Liver (tissue), 9 donors: ENCODE measurements around the gene CHST12. TPM values are rescaled to one million over a fixed set of nuclear protein-coding genes. Genes with fewer than 3 reads are reported as not detected.
A peak's percentile ranks its signal among the peaks of the same experiment; 100 is the strongest.

Source experiments
- DNase-seq: peaks from one replicate; pipeline ENCODE4 v3.0.0-alpha.2; 2017; ENCODE audit warnings: low spot score
- H3K27ac ChIP-seq, 2 donors: one replicate each; pipeline ENCODE4 v1.7.0; 2013; ENCODE audit warnings: inconsistent platforms in 2 of 2, low read length in 2 of 2, control low read depth in 1 of 2, low read depth in 1 of 2, mild to moderate bottlenecking in 1 of 2
- H3K27me3 ChIP-seq, 4 donors: one replicate each; pipeline versions ENCODE4 v1.6.1 to v1.7.0; 2013; ENCODE audit warnings: low read length in 3 of 4, inconsistent platforms in 1 of 4, mild to moderate bottlenecking in 1 of 4, moderate library complexity in 1 of 4; ENCODE audit not compliant: control insufficient read depth in 4 of 4, insufficient read depth in 4 of 4
- H3K36me3 ChIP-seq, 4 donors: one replicate each; pipeline versions ENCODE4 v1.6.1 to v1.7.0; 2013; ENCODE audit warnings: low read length in 3 of 4, mild to moderate bottlenecking in 3 of 4, low read depth in 1 of 4, moderate library complexity in 1 of 4; ENCODE audit not compliant: control insufficient read depth in 4 of 4, insufficient read depth in 3 of 4
- H3K4me1 ChIP-seq, 4 donors: one replicate each; pipeline versions ENCODE4 v1.6.1 to v1.7.0; 2013; ENCODE audit warnings: low read length in 3 of 4, mild to moderate bottlenecking in 3 of 4, moderate library complexity in 1 of 4; ENCODE audit not compliant: control insufficient read depth in 4 of 4, insufficient read depth in 4 of 4
- H3K4me3 ChIP-seq, 3 donors: one replicate each; pipeline versions ENCODE4 v1.6.1 to v1.7.0; 2013; ENCODE audit warnings: low read length in 3 of 3, control low read depth in 1 of 3, low read depth in 1 of 3, mild to moderate bottlenecking in 1 of 3
- H3K9ac ChIP-seq, 2 donors: one replicate each; pipeline ENCODE4 v1.7.0; 2013; ENCODE audit warnings: low read length in 2 of 2, mild to moderate bottlenecking in 2 of 2, moderate library complexity in 2 of 2, control low read depth in 1 of 2, low read depth in 1 of 2
- H3K9me3 ChIP-seq, 4 donors: one replicate each; pipeline versions ENCODE4 v1.6.1 to v1.7.0; 2013; ENCODE audit warnings: low read length in 3 of 4; ENCODE audit not compliant: control insufficient read depth in 4 of 4
- EGR1 ChIP-seq, 2 donors: IDR thresholded peaks; 2 replicates each; pipeline ENCODE4 v1.6.1; 2016 to 2018; ENCODE audit warnings: antibody characterized with exemption in 2 of 2, low read depth in 2 of 2
- FOXA1 ChIP-seq: IDR thresholded peaks from 2 replicates; pipeline ENCODE4 v1.6.1; 2016; ENCODE audit warnings: antibody characterized with exemption
- FOXA2 ChIP-seq: IDR thresholded peaks from 2 replicates; pipeline ENCODE4 v1.6.1; 2016; ENCODE audit warnings: antibody characterized with exemption
- GABPA ChIP-seq, 2 donors: IDR thresholded peaks in 1 of 2; conservative IDR thresholded peaks in 1 of 2; 2 replicates each; pipeline ENCODE4 v1.6.1; 2016; ENCODE audit warnings: antibody characterized with exemption in 2 of 2, mild to moderate bottlenecking in 1 of 2, moderate library complexity in 1 of 2
- HNF4A ChIP-seq, 2 donors: conservative IDR thresholded peaks; 2 replicates each; pipeline ENCODE4 v1.6.1; 2016; ENCODE audit warnings: antibody characterized with exemption in 2 of 2, mild to moderate bottlenecking in 2 of 2
- HNF4G ChIP-seq: IDR thresholded peaks from 2 replicates; pipeline ENCODE4 v1.6.1; 2016; ENCODE audit warnings: antibody characterized with exemption
- JUND ChIP-seq, 2 donors: IDR thresholded peaks; 2 replicates each; pipeline ENCODE4 v1.6.1; 2016; ENCODE audit warnings: antibody characterized with exemption in 2 of 2
- MAX ChIP-seq: IDR thresholded peaks from 2 replicates; pipeline ENCODE4 v1.6.1; 2016; ENCODE audit warnings: antibody characterized with exemption
- NR2F2 ChIP-seq: IDR thresholded peaks from 2 replicates; pipeline ENCODE4 v1.6.1; 2016; ENCODE audit warnings: antibody characterized with exemption
- REST ChIP-seq: IDR thresholded peaks from 2 replicates; pipeline ENCODE4 v1.6.1; 2016; ENCODE audit warnings: antibody characterized with exemption, mild to moderate bottlenecking
- RXRA ChIP-seq, 2 donors: IDR thresholded peaks; 2 replicates each; pipeline ENCODE4 v1.6.1; 2017 to 2018; ENCODE audit warnings: antibody characterized with exemption in 2 of 2, mild to moderate bottlenecking in 1 of 2
- SP1 ChIP-seq: IDR thresholded peaks from 2 replicates; pipeline ENCODE4 v1.6.1; 2018; ENCODE audit warnings: antibody characterized with exemption, mild to moderate bottlenecking
- YY1 ChIP-seq: IDR thresholded peaks from 2 replicates; pipeline ENCODE4 v1.6.1; 2016; ENCODE audit warnings: antibody characterized with exemption, mild to moderate bottlenecking
- ZBTB33 ChIP-seq: IDR thresholded peaks from 2 replicates; pipeline ENCODE4 v1.6.1; 2016; ENCODE audit warnings: antibody characterized with exemption
- WGBS: extraction: QIAGEN DNeasy Blood & Tissue Kit; methylation state at CpG from one replicate; pipeline ENCODE4 v1.1.7; 2013; 5-methylcytosine and 5-hydroxymethylcytosine counted together
- polyA plus RNA-seq, 2 donors: library from polyadenylated mRNA; stranded (reverse) in 1 of 2; unstranded in 1 of 2; fragments of 200-250 nt in 1 of 2; fragments of >200 nt in 1 of 2; fragmentation: Nextera tagmentation in 1 of 2; extraction: Ambion mirVana in 1 of 2; gene quantifications; one replicate each; pipeline versions ENCODE4 v1.2.1 to v1.2.3, GENCODE V29; 2013 to 2015
- total RNA-seq, 2 donors: library from RNA; depleted of rRNA; stranded (reverse); fragments of >200 nt; gene quantifications; one replicate each; pipeline ENCODE4 v1.2.3, GENCODE V29; 2014
- TF ChIP-seq, protein P1 (sequence below): IDR thresholded peaks from 2 replicates; pipeline ENCODE4 v1.6.1; 2016; ENCODE audit warnings: antibody characterized with exemption
- donor health status: healthy.
- donor health status: healthy.
- donor health status: healthy.
- donor health status: healthy.
- donor health status: healthy.

Gene CHST12
- total and polyA plus RNA-seq, 4 donors = 3.2 to 11.9 (median 5.2) TPM

- DNase-seq = peak; percentile 92
- H3K4me3 ChIP-seq = peak overlapping the region; percentile 79 to 99 (median 80)
- TF ChIP-seq EGR1 (IDR thresholded peaks at IDR 0.05; ENCODE audit: low read depth in 2 of 2) (peak; percentile 68 to 76), HNF4G (no peak), HNF4A (conservative IDR thresholded peaks at IDR 0.05) (no peak), FOXA2 (no peak), SP1 (no peak), JUND (IDR thresholded peaks at IDR 0.05) (no peak), REST (peak; percentile 56), MAX (no peak), RXRA (IDR thresholded peaks at IDR 0.05) (no peak)
- TF ChIP-seq, protein P1, sequence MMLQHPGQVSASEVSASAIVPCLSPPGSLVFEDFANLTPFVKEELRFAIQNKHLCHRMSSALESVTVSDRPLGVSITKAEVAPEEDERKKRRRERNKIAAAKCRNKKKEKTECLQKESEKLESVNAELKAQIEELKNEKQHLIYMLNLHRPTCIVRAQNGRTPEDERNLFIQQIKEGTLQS = no peak
- no peaks in the 10 kb centered on the region for H3K27me3 ChIP-seq
- peak overlapping the region; percentile 39 to 96 for H3K9ac ChIP-seq
- under 1% methylated on average over 26 of the region's 26 CpGs for WGBS
- H3K27ac ChIP-seq = peak overlapping the region; percentile 99 to 100
- peaks cover 0 to 7% (median 1%) of the 10 kb centered on the region in 4 donors for H3K36me3 ChIP-seq
- no peaks in the 10 kb centered on the region for H3K9me3 ChIP-seq
- peaks cover 11 to 27% (median 21%) of the 10 kb centered on the region in 4 donors for H3K4me1 ChIP-seq
Observed at GRCh38 chr7:2353936-2354185, 49.5 kb upstream of the CHST12 start.

DNA sequence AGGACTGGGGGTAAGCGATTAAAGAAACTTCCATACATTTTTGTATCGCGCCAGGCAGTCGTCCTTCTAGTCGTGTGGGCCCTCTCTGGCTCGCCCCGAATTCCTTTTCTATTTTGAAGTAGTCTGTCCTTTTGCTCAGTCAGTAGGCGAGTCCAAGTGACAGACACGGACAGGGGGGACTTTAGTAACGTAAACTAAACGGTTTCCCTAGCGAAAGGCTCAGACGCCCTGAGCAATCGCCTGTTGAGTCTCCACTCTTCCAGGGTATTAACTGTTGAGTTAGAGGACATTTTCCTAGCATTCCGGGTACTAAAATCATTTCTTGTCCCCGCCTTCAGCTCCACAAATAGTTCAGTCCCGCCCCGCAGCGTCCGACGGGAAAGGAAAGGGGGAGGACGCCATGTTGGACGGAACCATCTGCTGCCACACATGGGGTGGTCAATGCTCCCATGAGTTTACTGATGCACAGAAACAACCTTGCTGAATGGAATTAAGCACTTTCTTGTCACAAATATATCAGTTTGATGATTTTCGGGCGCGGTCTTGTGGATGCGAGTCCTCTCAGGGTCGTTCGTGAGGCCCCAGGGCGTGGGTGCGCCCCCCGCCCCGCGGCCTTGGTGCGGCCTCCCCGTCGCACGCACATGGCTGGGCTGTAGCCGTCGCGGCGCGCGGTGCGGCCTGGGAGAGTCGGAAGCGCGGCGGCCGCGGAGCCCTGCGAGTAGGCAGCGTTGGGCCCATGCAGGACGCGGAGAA, 49.0 kb upstream of the CHST12 start, which contains the start of gene EIF3B:
Gene EIF3B, plus strand, starts transcription at position 642 of the 753 bp plus-strand sequence. Its CDS starts 95 bp downstream, at position 737.
- peak; percentile 89 for DNase-seq
- WGBS = under 1% methylated on average over 55 of the region's 55 CpGs
- Histone ChIP-seq H3K36me3 (peaks cover 0 to 9% (median 2%) of the 10 kb centered on the region in 4 donors), H3K4me1 (peaks cover 11 to 30% (median 21%) of the 10 kb centered on the region in 4 donors), H3K9me3 (no peaks in the 10 kb centered on the region), H3K9ac (peak within 1 kb of the TSS; percentile 79 to 96), H3K27ac (peak within 1 kb of the TSS; percentile 99 to 100), H3K27me3 (no peaks in the 10 kb centered on the region), H3K4me3 (peak within 1 kb of the TSS; percentile 79 to 99 (median 80))
- TF ChIP-seq RXRA (IDR thresholded peaks at IDR 0.05) = no peak
- TF ChIP-seq, protein P1 = peak; percentile 41
- peak; percentile 99 for TF ChIP-seq YY1
- peak; percentile 58 to 70 for TF ChIP-seq EGR1 (IDR thresholded peaks at IDR 0.05; ENCODE audit: low read depth in 2 of 2)
- TF ChIP-seq MAX = peak; percentile 95
- no peak for TF ChIP-seq FOXA1
- TF ChIP-seq SP1 = peak; percentile 66
- TF ChIP-seq ZBTB33 = peak; percentile 65
- TF ChIP-seq GABPA (IDR thresholded peaks at IDR 0.05 in 1 of 2, conservative IDR thresholded peaks at IDR 0.05 in 1 of 2) = peak in 1 of 2 donors; percentile 65
- no peak for TF ChIP-seq FOXA2
- no peak for TF ChIP-seq JUND (IDR thresholded peaks at IDR 0.05)
- TF ChIP-seq HNF4A (conservative IDR thresholded peaks at IDR 0.05) = no peak
- TF ChIP-seq HNF4G = no peak
- peak; percentile 12 for TF ChIP-seq NR2F2
